Panc1 (cell line): Measurements from ENCODE around the gene MOSMO. TPM values are rescaled to one million over a fixed set of nuclear protein-coding genes. Genes with fewer than 3 reads are reported as not detected.
"Not testable (repeated sequence)": the region's sequence is repeated elsewhere in the genome, so short reads cannot be mapped to it uniquely, and the experiment has no call there.

Source experiments
- ATAC-seq: fragments of 200-7000 bp; cut with Tn5 transposase; 2 replicates; pipeline ENCODE4 v1.9.1; 2020; ENCODE audit warnings: mild to moderate bottlenecking, moderate library complexity
- BruUV-seq: library from RNA; stranded (reverse); fragments of 400-500 nt; replicated peaks from 2 replicates; lab custom pipeline; 2021; lab: Mats Ljungman, UMichigan
- CTCF ChIA-PET: fragments of 300-600 bp; sonication (Branson Sonifier 250); formaldehyde crosslinking; loops from one replicate; lab custom pipeline; 2022; ENCODE audit warnings: antibody characterized with exemption; lab: Charles Lee
- POLR2A ChIA-PET: fragments of 300-600 bp; sonication (Branson Sonifier 250); formaldehyde crosslinking; loops from one replicate; lab custom pipeline; 2022; ENCODE audit warnings: antibody characterized with exemption; lab: Charles Lee
- DNase-seq: peaks from one replicate; pipeline ENCODE4 v3.0.0-alpha.2; 2010; ENCODE audit warnings: low read depth, low spot score
- H3K27ac ChIP-seq: 2 replicates; pipeline ENCODE4 v1.5.1; 2011; ENCODE audit warnings: mild to moderate bottlenecking, low read length, inconsistent platforms
- H3K27me3 ChIP-seq: fragments of 200-500 bp; sonication (Bioruptor generic); 2 replicates; pipeline ENCODE4 v1.6.0; 2014; ENCODE audit warnings: low read length, inconsistent platforms; ENCODE audit not compliant: control insufficient read depth, insufficient read depth
- H3K36me3 ChIP-seq: fragments of 200-500 bp; sonication (Bioruptor generic); 2 replicates; pipeline ENCODE4 v1.5.1; 2014; ENCODE audit warnings: inconsistent platforms, mild to moderate bottlenecking, low read length, moderate library complexity; ENCODE audit not compliant: control insufficient read depth, insufficient read depth
- H3K4me1 ChIP-seq: 2 replicates; pipeline ENCODE4 v1.5.1; 2011; ENCODE audit warnings: inconsistent platforms, mild to moderate bottlenecking, low read length, moderate library complexity; ENCODE audit not compliant: control insufficient read depth, insufficient read depth
- H3K4me3 ChIP-seq, 2 experiments: 2 replicates each; pipeline ENCODE4 v1.5.1; 2011 to 2012; ENCODE audit warnings: low read depth in 2 of 2, low read length in 2 of 2, mild to moderate bottlenecking in 2 of 2, inconsistent platforms in 1 of 2, moderate library complexity in 1 of 2
- H3K9me3 ChIP-seq: fragments of 200-500 bp; sonication (Bioruptor generic); 2 replicates; pipeline ENCODE4 v1.5.1; 2014; ENCODE audit warnings: low read depth, mild to moderate bottlenecking, inconsistent platforms, low read length, moderate library complexity; ENCODE audit not compliant: control insufficient read depth, insufficient read depth
- POLR2AphosphoS5 ChIP-seq: IDR thresholded peaks from 2 replicates; pipeline ENCODE4 v1.6.1; 2012; ENCODE audit warnings: mild to moderate bottlenecking, low read depth, low read length, moderate library complexity
- REST ChIP-seq, 2 experiments: IDR thresholded peaks; 2 replicates each; pipeline ENCODE4 v1.6.1; 2011 to 2012; ENCODE audit warnings: low read depth in 2 of 2, control low read depth in 1 of 2, low read length in 1 of 2, mild to moderate bottlenecking in 1 of 2, moderate library complexity in 1 of 2; ENCODE audit not compliant: insufficient read depth in 1 of 2
- SIN3A ChIP-seq: IDR thresholded peaks from 2 replicates; pipeline ENCODE4 v1.6.1; 2012; ENCODE audit warnings: low read depth, mild to moderate bottlenecking, low read length, moderate library complexity, borderline replicate concordance; ENCODE audit not compliant: insufficient read depth
- TCF7L2 ChIP-seq: IDR thresholded peaks from 2 replicates; pipeline ENCODE4 v1.6.1; 2011; ENCODE audit warnings: mild to moderate bottlenecking, low read depth, low read length, inconsistent platforms
- in situ Hi-C: cut with HindIII; loops from 2 replicates; pipeline ENCODE4 v1.10.0; 2016; ENCODE audit warnings: low sequenced_read_pairs, low pct_unique_long_range_greater_than_20kb
- intact Hi-C: fragments of 100-400 bp; cut with micrococcal nuclease; formaldehyde crosslinking; loops from one replicate; pipeline ENCODE4 v1.10.0; 2022; ENCODE audit not compliant: unreplicated experiment
- total RNA-seq: library from RNA; stranded (reverse); gene quantifications from one replicate; pipeline ENCODE4 v1.2.1, GENCODE V29; 2021; ENCODE audit not compliant: unreplicated experiment
- TF ChIP-seq, protein P1 (sequence below): fragments of 450-650 bp; IDR thresholded peaks from 2 replicates; pipeline ENCODE4 v1.5.1; 2017; ENCODE audit warnings: mild to moderate bottlenecking

The MOSMO gene
- total RNA-seq, 1 experiment from 2014 or later = 20.6 TPM

DNA sequence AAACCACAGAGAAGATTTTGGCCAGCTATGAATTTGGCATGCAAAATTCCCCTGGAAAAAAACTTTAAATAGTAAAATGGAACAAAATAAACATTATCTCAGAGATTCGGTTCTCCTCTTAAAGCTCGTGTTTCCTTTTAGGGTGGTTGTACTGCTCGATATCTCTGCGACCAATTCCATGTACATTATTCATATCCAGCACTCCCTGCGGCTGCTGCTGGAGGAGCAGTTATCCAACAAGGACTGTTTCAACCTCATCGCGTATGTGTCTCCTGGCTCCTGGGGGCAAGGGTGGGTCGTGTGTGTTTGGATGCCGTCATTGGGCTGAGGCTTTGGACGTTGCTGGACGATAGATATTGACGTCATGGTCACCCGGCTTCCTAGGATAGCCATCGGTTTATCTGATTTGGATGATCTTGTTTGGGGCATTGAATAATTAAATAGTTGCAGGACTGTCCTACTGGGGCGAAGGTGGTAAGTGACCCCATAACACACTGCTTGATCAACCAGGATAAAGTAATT, 118.2 kb downstream of the MOSMO start:
- BruUV-seq = no TSS peak
- no peak overlapping the region for H3K27ac ChIP-seq
- TF ChIP-seq, protein P1, sequence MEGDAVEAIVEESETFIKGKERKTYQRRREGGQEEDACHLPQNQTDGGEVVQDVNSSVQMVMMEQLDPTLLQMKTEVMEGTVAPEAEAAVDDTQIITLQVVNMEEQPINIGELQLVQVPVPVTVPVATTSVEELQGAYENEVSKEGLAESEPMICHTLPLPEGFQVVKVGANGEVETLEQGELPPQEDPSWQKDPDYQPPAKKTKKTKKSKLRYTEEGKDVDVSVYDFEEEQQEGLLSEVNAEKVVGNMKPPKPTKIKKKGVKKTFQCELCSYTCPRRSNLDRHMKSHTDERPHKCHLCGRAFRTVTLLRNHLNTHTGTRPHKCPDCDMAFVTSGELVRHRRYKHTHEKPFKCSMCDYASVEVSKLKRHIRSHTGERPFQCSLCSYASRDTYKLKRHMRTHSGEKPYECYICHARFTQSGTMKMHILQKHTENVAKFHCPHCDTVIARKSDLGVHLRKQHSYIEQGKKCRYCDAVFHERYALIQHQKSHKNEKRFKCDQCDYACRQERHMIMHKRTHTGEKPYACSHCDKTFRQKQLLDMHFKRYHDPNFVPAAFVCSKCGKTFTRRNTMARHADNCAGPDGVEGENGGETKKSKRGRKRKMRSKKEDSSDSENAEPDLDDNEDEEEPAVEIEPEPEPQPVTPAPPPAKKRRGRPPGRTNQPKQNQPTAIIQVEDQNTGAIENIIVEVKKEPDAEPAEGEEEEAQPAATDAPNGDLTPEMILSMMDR = no peak
- no peak for TF ChIP-seq SIN3A
- TF ChIP-seq TCF7L2 = no peak
- TF ChIP-seq POLR2AphosphoS5 = no peak
- TF ChIP-seq REST (IDR thresholded peaks at IDR 0.05; ENCODE audit: insufficient read depth in 1 of 2, low read depth in 2 of 2, low read length in 1 of 2) = no peak
- ATAC-seq (no peak), DNase-seq (no peak)
- no peaks in the 10 kb centered on the region for H3K36me3 ChIP-seq
- intact Hi-C loops (no loop called here), in situ Hi-C loops (no loop called here)
- H3K4me1 ChIP-seq = no peaks in the 10 kb centered on the region
- no peaks in the 10 kb centered on the region for H3K9me3 ChIP-seq
- no peaks in the 10 kb centered on the region for H3K27me3 ChIP-seq
- peak overlapping the region in 1 of 2 experiments; percentile 13; a peak in 1 of 4 replicates for H3K4me3 ChIP-seq
- ChIA-PET POLR2A (no interaction called here), CTCF (no interaction called here)

DNA sequence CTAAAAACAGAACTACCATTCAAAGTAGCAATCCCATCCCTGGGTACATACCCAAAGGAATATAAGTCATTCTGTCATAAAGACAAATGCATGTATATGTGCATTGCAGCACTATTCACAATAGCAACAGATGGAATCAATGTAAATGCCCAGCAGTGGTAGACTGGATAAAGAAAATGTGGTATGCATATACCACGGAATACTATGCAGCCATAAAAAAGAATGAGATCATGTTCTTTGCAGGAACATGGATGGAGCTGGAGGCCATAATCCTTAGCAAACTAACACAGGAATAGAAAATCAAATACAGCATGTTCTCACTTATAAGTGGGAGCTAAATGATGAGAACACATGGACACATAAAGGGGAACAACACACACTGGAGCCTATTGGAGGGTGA, 120.6 kb downstream of the MOSMO start:
- ATAC-seq, H3K4me3 ChIP-seq, DNase-seq, CTCF ChIA-PET, BruUV-seq, in situ Hi-C loops, POLR2A ChIA-PET, H3K9me3 ChIP-seq, H3K27me3 ChIP-seq, H3K36me3 ChIP-seq, H3K27ac ChIP-seq, H3K4me1 ChIP-seq, intact Hi-C loops: not testable (repeated sequence)

DNA sequence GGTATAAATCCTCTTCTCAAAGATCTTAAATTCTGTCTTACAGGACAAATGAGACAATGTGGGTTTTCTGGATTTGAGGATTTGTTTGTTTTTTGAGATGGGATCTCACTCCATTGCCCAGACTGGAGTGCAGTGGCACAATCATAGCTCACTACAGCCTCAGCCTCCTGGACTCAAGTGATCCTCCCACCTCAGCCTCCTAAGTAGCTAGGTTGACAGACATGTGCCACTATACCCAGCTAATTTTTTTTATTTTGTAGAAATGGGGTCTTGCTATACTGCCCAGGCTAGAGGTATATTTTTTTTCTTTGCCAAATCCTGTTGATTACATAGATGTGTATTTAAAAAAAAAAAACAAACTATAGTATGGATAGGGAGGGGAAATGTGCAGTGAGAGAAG, 122.6 kb downstream of the MOSMO start:
- no peaks in the 10 kb centered on the region for H3K36me3 ChIP-seq
- intact Hi-C loops (no loop called here), in situ Hi-C loops (no loop called here)
- ChIA-PET POLR2A (no interaction called here), CTCF (interaction anchor here (0.6 kb wide), 1 partner anchor 61 kb away, joined by 3 read pairs; no protein-coding TSS in a partner anchor)
- H3K27ac ChIP-seq = no peak overlapping the region
- no peak for ATAC-seq
- no peak for DNase-seq
- H3K4me3 ChIP-seq = no peak overlapping the region
- no peak for TF ChIP-seq TCF7L2
- TF ChIP-seq REST (IDR thresholded peaks at IDR 0.05; ENCODE audit: insufficient read depth in 1 of 2, low read depth in 2 of 2, low read length in 1 of 2) = no peak
- BruUV-seq = no TSS peak
- H3K4me1 ChIP-seq = no peaks in the 10 kb centered on the region
- H3K27me3 ChIP-seq = no peaks in the 10 kb centered on the region; the same call in 1 of the 2 replicates
- no peaks in the 10 kb centered on the region for H3K9me3 ChIP-seq
